ENCODE results near the gene CTDP1. TPM values are rescaled to one million over a fixed set of nuclear protein-coding genes. Genes with fewer than 3 reads are reported as not detected.

The CTDP1 gene
- total RNA-seq, 4 donors from 2014 or later, result 18.6 to 35.3 (median 27.4) TPM

DNA sequence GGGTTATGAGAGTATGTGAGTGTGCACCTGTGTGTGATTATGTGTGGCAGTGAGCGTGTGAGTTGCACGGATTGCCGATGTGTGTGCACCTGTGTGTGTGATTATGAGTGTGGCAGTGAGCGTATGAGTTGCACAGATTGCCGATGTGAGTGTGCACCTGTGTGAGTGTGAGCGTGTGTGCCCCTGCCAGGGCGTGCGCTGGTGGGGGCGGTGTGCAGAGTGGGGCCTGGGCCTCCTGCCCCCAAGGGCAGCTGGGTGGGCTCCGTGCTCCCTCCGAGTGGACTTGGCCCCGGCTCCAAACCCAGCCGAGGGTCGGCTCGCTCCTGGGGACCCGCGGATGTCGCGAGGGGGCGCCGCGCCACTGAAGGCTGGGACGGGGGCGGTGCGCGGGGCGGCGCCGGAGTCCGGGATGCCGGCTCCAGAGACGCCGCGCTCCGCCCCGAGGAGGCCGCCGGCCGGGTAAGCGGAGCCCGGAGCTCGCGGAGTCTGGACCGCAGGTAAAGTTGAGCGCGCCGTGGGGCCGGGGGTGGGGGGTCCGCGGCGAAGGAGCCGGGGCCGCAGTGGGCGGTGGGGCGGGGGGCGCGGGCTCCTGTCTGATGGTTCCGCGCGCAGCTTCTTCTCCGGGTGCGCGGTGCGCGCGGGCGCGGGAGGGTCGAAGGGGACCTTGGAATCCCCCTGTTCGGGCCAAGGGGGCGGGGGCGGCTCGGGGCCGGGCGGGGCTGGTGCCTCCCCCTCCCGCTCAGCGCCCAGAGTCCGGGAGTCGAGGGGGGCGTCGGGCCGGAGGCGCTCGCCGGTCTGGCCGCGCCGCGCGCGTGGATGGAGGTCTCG is 118.1 kb downstream of the CTDP1 start, which contains the start of gene KCNG2:
TSS of gene KCNG2 (plus strand) at position 421 of the 828 bp plus-strand sequence. CDS start 65,730 bp downstream, outside the sequence.
- WGBS, result 49% methylated on average over 6 of the region's 92 CpGs
- TF ChIP-seq, protein P1, sequence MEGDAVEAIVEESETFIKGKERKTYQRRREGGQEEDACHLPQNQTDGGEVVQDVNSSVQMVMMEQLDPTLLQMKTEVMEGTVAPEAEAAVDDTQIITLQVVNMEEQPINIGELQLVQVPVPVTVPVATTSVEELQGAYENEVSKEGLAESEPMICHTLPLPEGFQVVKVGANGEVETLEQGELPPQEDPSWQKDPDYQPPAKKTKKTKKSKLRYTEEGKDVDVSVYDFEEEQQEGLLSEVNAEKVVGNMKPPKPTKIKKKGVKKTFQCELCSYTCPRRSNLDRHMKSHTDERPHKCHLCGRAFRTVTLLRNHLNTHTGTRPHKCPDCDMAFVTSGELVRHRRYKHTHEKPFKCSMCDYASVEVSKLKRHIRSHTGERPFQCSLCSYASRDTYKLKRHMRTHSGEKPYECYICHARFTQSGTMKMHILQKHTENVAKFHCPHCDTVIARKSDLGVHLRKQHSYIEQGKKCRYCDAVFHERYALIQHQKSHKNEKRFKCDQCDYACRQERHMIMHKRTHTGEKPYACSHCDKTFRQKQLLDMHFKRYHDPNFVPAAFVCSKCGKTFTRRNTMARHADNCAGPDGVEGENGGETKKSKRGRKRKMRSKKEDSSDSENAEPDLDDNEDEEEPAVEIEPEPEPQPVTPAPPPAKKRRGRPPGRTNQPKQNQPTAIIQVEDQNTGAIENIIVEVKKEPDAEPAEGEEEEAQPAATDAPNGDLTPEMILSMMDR (IDR thresholded peaks at IDR 0.05), result no peak
- TF ChIP-seq EP300 (IDR thresholded peaks at IDR 0.05), result no peak
- no peak for TF ChIP-seq POLR2AphosphoS5 (IDR thresholded peaks at IDR 0.05)
- TF ChIP-seq POLR2A (IDR thresholded peaks at IDR 0.05), result no peak
- Histone ChIP-seq H3K27me3 (peaks cover 50% of the 10 kb centered on the region), H3K9me3 (no peaks in the 10 kb centered on the region), H3K4me1 (peaks cover 19% of the 10 kb centered on the region), H3K36me3 (no peaks in the 10 kb centered on the region), H3K4me3 (peak within 1 kb of the TSS; percentile 50), H3K27ac (no peak within 1 kb of the TSS)
- no peak for DNase-seq (ENCODE audit: low spot score in 2 of 2)

DNA sequence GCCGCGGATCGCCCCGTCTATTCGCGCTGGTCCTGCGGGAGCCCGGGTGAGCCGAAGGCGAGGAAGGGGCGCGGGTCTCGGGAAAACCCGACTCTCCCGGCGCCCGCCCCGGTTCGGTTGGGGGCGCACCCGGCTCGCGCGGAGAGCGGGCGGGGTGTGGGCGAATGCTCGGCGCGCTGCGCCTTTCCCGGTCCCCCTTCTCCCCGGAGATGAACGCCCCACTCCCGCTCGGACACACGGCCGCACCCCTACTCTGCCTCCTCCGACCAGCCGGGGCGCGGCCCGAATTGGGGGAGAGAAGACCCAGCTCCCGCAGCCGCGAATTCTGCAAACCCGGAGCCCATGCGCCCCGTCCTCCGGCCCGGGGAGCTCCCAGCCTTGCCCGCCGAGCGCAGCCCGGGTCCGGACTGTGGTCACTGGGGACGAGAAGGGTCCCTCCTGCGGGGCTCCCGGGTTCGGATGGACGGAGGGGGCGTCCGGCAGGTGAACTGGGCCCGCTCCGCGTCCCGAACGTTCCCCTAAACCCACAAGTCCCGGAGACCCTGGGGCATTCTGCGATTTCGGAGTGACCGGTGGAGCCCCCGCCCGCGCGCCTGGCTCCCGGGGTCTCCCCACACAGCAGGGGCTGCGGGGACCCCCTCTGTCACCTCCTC is 118.9 kb downstream of the CTDP1 start:
- DNase-seq (ENCODE audit: low spot score in 2 of 2), result no peak
- TF ChIP-seq POLR2A (IDR thresholded peaks at IDR 0.05), result no peak
- TF ChIP-seq POLR2AphosphoS5 (IDR thresholded peaks at IDR 0.05), result no peak
- TF ChIP-seq EP300 (IDR thresholded peaks at IDR 0.05), result no peak
- TF ChIP-seq, protein P1 (IDR thresholded peaks at IDR 0.05), result no peak
- Histone ChIP-seq H3K27ac (no peak overlapping the region), H3K27me3 (peaks cover 50% of the 10 kb centered on the region), H3K4me1 (peaks cover 19% of the 10 kb centered on the region), H3K4me3 (peak overlapping the region; percentile 50), H3K36me3 (no peaks in the 10 kb centered on the region), H3K9me3 (no peaks in the 10 kb centered on the region)
- 5% methylated on average over 20 of the region's 78 CpGs for WGBS

DNA sequence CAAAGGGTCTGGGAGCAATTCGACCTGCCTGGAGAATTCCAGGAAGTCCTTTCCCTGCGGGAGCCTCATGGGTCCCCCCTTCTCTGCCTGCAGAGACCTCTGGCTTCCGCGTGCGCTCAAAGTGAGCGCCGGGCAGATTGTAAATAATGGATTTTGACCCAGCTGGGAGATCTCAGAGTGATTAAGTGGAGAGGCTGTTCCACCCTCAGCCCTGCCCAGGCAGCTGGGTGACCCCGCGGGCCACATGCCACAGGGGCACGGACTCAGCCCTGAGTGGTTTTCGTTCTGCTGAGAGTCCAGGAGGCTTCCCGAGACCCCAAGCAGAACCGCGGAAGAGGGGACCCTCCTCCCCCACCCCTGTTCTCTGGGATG is 119.4 kb downstream of the CTDP1 start:
- Histone ChIP-seq H3K9me3 (no peaks in the 10 kb centered on the region), H3K4me3 (peak overlapping the region; percentile 50), H3K4me1 (peaks cover 19% of the 10 kb centered on the region), H3K36me3 (no peaks in the 10 kb centered on the region), H3K27me3 (peaks cover 50% of the 10 kb centered on the region), H3K27ac (no peak overlapping the region)
- no peak for TF ChIP-seq POLR2AphosphoS5 (IDR thresholded peaks at IDR 0.05)
- no CpG with 5 or more reads among the region's 14 CpGs for WGBS
- DNase-seq (ENCODE audit: low spot score in 2 of 2), result no peak

DNA sequence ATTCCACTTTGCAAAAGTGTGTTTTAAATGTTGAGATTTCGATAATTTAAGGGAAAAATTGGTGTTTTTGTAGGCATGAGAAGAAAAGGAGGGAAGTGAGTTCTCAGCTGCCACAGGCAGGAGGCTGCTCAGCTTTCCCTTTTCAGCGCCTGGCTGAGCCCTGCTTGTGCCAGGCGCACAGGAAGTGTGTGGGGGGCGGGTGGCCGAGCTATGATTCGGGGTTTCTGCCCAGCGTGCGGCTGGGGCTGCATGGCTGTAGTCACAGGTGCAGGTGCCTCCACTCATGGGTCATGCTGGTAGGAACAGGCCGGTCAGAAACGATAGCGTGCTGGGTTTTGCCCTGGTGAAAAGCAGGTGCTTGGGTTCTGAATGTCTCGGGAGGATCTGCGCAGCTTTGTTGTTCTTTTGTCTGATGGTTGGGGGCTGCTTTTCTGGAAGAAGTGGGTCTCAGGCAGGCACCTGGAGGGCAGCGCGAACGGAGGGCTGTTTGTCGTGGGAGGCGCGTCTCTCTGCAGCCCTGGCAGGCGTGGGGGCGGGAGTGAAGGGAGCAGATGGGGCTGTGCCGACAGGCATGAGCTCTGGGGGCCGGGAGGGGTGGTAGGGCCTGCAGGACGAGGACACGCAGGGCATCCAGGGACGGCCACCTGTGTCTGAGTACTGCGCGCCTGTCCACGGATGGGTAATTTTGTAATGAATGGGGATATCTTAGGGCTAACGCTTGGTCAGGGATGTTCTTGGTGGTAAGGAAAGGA is 120.2 kb downstream of the CTDP1 start:
- H3K9me3 ChIP-seq, result no peaks in the 10 kb centered on the region
- no peak overlapping the region for H3K27ac ChIP-seq
- no peak for TF ChIP-seq POLR2A (IDR thresholded peaks at IDR 0.05)
- TF ChIP-seq POLR2AphosphoS5 (IDR thresholded peaks at IDR 0.05), result no peak
- no peak for TF ChIP-seq EP300 (IDR thresholded peaks at IDR 0.05)
- TF ChIP-seq, protein P1 (IDR thresholded peaks at IDR 0.05), result no peak
- no peak for DNase-seq (ENCODE audit: low spot score in 2 of 2)
- no peaks in the 10 kb centered on the region for H3K36me3 ChIP-seq
- WGBS, result 77% methylated on average over 29 of the region's 30 CpGs
- no peak overlapping the region for H3K4me3 ChIP-seq
- peaks cover 50% of the 10 kb centered on the region for H3K27me3 ChIP-seq
- peaks cover 19% of the 10 kb centered on the region for H3K4me1 ChIP-seq

DNA sequence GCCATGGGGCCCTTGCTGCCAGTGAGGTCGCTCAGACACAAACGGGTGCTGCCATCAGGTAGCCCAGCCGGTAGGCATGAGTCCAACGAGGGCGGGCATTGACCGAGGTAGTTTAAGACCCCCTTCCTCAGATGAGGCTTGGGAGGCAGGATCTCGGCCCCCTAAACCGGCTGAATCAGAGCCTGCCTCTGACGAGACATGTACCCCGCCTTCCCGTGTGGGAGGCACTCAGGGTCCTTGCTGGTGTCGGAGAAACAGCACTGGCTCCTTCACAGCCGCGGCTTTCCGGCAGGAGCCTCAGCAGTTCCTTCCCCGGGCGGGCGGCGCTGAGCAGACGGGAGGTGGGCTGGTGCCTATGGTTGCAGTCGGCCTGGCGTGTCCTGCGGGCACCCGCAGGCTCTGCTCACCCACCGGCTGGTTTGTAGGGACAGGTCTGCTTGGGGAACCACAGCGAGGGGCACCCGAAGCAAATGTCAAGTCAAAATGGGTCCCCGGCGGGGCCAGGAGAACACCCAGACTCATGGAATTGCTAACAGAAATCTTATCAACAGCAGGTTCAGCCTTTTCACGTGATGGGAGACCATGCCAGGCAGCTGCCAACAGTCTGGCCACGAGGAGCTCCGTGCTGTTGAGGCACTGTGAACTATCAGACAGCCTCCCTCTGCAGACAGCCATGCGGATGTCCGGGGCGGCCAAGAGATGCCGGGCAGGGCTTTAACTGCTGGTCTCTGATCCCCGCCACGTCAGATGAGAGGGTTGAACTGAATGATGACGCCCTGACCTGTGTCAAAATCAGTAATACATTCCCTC is 121.0 kb downstream of the CTDP1 start:
- TF ChIP-seq POLR2AphosphoS5 (IDR thresholded peaks at IDR 0.05), result no peak
- no peak for TF ChIP-seq EP300 (IDR thresholded peaks at IDR 0.05)
- TF ChIP-seq POLR2A (IDR thresholded peaks at IDR 0.05), result no peak
- TF ChIP-seq, protein P1 (IDR thresholded peaks at IDR 0.05), result no peak
- no peaks in the 10 kb centered on the region for H3K9me3 ChIP-seq
- peaks cover 50% of the 10 kb centered on the region for H3K27me3 ChIP-seq
- H3K4me3 ChIP-seq, result no peak overlapping the region
- no peak overlapping the region for H3K27ac ChIP-seq
- no peaks in the 10 kb centered on the region for H3K36me3 ChIP-seq
- no peak for DNase-seq (ENCODE audit: low spot score in 2 of 2)
- peaks cover 19% of the 10 kb centered on the region for H3K4me1 ChIP-seq
- 88% methylated on average over 25 of the region's 39 CpGs for WGBS

All from suprapubic skin (tissue), 4 donors.